DND-41 (cell line): ENCODE results near the gene YEATS2.

Source experiments
- ATAC-seq: fragments of 200-7000 bp; cut with Tn5 transposase; 3 replicates; pipeline ENCODE4 v1.9.1; 2021; ENCODE audit warnings: low read depth; ENCODE audit not compliant: insufficient read depth
- DNase-seq: peaks from one replicate; pipeline ENCODE4 v3.0.0-alpha.2; 2020
- H2AFZ ChIP-seq: 2 replicates; pipeline ENCODE4 v1.6.0; 2012; ENCODE audit warnings: low read depth, low read length
- H3K27ac ChIP-seq: 2 replicates; pipeline ENCODE4 v1.5.1; 2012; ENCODE audit warnings: low read length, inconsistent platforms
- H3K27me3 ChIP-seq: fragments of 200-600 bp; sonication (generic); 2 replicates; pipeline ENCODE4 v1.6.0; 2012; ENCODE audit warnings: low read length, mild to moderate bottlenecking, inconsistent platforms; ENCODE audit not compliant: insufficient read depth, poor library complexity
- H3K36me3 ChIP-seq: 2 replicates; pipeline ENCODE4 v1.5.1; 2012; ENCODE audit warnings: low read length, inconsistent platforms; ENCODE audit not compliant: insufficient read depth
- H3K4me1 ChIP-seq: 2 replicates; pipeline ENCODE4 v1.5.1; 2012; ENCODE audit warnings: mild to moderate bottlenecking, low read length; ENCODE audit not compliant: insufficient read depth
- H3K4me2 ChIP-seq: 2 replicates; pipeline ENCODE4 v1.6.0; 2012; ENCODE audit warnings: mild to moderate bottlenecking, moderate library complexity, low read length, inconsistent platforms; ENCODE audit not compliant: insufficient read depth
- H3K4me3 ChIP-seq, 2 experiments: fragments of 200-600 bp in 1 of 2; shearing (Covaris generic) in 1 of 2; 2 replicates each; pipeline ENCODE4 v1.5.1; 2012 to 2016; ENCODE audit warnings: inconsistent platforms in 2 of 2, low read length in 2 of 2, mild to moderate bottlenecking in 2 of 2, low read depth in 1 of 2, moderate library complexity in 1 of 2
- H3K79me2 ChIP-seq: 2 replicates; pipeline ENCODE4 v1.6.0; 2012; ENCODE audit warnings: low read length, inconsistent platforms; ENCODE audit not compliant: insufficient read depth
- H3K9ac ChIP-seq: 2 replicates; pipeline ENCODE4 v1.6.0; 2012; ENCODE audit warnings: low read depth, mild to moderate bottlenecking, inconsistent platforms, low read length, moderate library complexity
- H3K9me3 ChIP-seq: 2 replicates; pipeline ENCODE4 v1.5.1; 2012; ENCODE audit warnings: low read length, moderate library complexity, mild to moderate bottlenecking, inconsistent platforms; ENCODE audit not compliant: insufficient read depth, severe bottlenecking
- H4K20me1 ChIP-seq: 2 replicates; pipeline ENCODE4 v1.6.0; 2012; ENCODE audit warnings: low read length; ENCODE audit not compliant: insufficient read depth
- EZH2 ChIP-seq: IDR thresholded peaks from 3 replicates; pipeline ENCODE4 v1.6.1; 2012; ENCODE audit warnings: borderline replicate concordance, low read depth, mild to moderate bottlenecking, moderate library complexity, low read length, inconsistent platforms; ENCODE audit not compliant: severe bottlenecking
- TF ChIP-seq, protein P1 (sequence below): IDR thresholded peaks from 2 replicates; pipeline ENCODE4 v1.5.1; 2012; ENCODE audit warnings: borderline replicate concordance, low read length, moderate library complexity, mild to moderate bottlenecking; ENCODE audit not compliant: poor library complexity, severe bottlenecking; ENCODE audit errors: extremely low read depth

Gene YEATS2

DNA sequence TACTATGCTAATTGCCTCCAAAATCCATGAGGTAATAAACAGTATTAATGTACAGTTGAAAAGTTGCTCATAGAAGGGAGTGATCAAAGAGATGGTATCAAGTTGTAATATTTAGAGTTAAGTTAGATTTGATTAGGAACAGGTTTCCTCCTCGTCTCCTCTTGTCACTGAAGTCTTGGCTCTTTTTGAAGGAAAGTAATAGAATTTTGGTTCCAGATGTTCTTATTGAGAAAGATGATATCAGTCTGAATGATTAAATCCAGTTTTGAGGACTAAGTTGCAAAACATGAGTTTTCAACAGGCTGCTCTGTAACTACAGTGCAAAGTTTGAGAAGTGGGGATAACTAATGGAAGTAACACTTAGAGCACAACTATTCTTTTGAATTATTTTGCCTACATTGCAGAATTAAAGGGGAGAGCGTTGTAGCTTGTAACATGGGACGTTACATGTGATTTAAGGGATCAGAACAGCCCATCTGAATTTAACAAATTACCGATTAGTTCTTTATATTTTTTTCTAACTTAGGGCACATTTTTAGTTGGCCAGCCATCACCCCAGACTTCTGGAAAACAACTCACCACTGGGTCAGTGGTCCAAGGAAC is 79.5 kb downstream of the YEATS2 start:
- peaks cover 90% of the 10 kb centered on the region for H3K36me3 ChIP-seq
- no peaks in the 10 kb centered on the region for H3K4me1 ChIP-seq
- 0 out of 2 replicates have a peak, but pooled peaks cover 3% of the 10 kb centered on the region for H3K79me2 ChIP-seq
- no peaks in the 10 kb centered on the region for H4K20me1 ChIP-seq
- H3K4me3 ChIP-seq, result no peak overlapping the region
- H3K27me3 ChIP-seq, result no peaks in the 10 kb centered on the region
- no peak overlapping the region for H3K4me2 ChIP-seq
- DNase-seq (no peak), ATAC-seq (no peak)
- no peak overlapping the region for H3K27ac ChIP-seq
- H2AFZ ChIP-seq, result no peak overlapping the region
- H3K9ac ChIP-seq, result no peak overlapping the region
- no peak for TF ChIP-seq EZH2
- TF ChIP-seq, protein P1, sequence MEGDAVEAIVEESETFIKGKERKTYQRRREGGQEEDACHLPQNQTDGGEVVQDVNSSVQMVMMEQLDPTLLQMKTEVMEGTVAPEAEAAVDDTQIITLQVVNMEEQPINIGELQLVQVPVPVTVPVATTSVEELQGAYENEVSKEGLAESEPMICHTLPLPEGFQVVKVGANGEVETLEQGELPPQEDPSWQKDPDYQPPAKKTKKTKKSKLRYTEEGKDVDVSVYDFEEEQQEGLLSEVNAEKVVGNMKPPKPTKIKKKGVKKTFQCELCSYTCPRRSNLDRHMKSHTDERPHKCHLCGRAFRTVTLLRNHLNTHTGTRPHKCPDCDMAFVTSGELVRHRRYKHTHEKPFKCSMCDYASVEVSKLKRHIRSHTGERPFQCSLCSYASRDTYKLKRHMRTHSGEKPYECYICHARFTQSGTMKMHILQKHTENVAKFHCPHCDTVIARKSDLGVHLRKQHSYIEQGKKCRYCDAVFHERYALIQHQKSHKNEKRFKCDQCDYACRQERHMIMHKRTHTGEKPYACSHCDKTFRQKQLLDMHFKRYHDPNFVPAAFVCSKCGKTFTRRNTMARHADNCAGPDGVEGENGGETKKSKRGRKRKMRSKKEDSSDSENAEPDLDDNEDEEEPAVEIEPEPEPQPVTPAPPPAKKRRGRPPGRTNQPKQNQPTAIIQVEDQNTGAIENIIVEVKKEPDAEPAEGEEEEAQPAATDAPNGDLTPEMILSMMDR, result no peak
- H3K9me3 ChIP-seq, result no peaks in the 10 kb centered on the region

DNA sequence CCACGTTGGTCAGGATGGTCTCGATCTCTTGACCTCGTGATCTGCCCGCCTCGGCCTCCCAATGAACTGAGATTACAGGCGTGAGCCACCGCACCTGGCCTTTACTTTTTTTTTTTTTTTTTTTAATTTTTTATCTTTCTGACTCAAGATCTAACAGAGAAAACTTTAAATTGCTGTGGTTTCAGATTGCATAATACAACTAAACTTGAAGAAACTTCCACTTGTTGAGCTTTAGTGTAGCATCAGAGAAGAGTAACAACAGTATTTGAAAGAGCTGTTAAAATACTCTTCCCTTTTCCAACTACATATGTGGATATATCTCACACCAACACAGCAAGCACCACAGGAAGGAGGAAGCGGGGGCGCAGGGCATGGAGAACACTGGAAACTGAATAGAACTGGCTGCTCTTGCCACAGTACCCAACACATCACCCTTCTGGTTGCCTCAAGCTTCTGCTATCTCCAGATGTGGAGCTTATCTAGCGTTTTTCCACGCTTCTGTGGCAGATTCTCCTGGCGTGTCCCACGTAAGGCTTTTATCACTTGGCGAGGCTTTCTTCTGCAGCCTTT is 82.4 kb downstream of the YEATS2 start:
- Histone ChIP-seq H4K20me1 (no peaks in the 10 kb centered on the region), H3K9ac (no peak overlapping the region), H3K4me3 (no peak overlapping the region), H2AFZ (no peak overlapping the region), H3K36me3 (peaks cover 87% of the 10 kb centered on the region), H3K4me2 (no peak overlapping the region), H3K79me2 (peaks cover 9% of the 10 kb centered on the region), H3K27ac (no peak overlapping the region), H3K4me1 (no peaks in the 10 kb centered on the region), H3K27me3 (no peaks in the 10 kb centered on the region), H3K9me3 (no peaks in the 10 kb centered on the region)
- ATAC-seq (no peak), DNase-seq (no peak)
- TF ChIP-seq EZH2, result no peak
- TF ChIP-seq, protein P1, result no peak

DNA sequence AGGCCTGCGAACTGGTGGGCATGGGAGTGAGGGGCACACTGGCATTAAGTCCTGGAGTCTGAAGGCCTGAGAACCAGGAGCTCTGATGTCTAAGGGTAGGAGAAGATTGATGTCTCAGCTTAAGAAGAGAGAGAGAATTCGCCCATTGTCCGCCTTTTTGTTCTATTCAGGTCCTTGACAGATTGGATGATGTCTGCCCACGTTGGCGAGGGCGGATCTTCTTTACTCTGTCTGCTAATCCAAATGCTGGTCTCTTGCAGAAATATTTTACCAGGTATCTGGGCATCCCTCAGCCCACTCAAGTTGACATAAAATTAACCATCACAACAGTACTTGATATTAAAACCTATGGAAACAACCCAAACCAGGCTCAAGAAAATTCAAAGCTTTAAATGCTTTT is 83.6 kb downstream of the YEATS2 start:
- H3K9me3 ChIP-seq, result no peaks in the 10 kb centered on the region
- H3K9ac ChIP-seq, result no peak overlapping the region
- no peak for DNase-seq
- no peak overlapping the region for H3K27ac ChIP-seq
- H2AFZ ChIP-seq, result no peak overlapping the region
- H3K4me3 ChIP-seq, result no peak overlapping the region
- H3K4me2 ChIP-seq, result no peak overlapping the region
- TF ChIP-seq, protein P1, result no peak
- TF ChIP-seq EZH2, result no peak
- no peaks in the 10 kb centered on the region for H4K20me1 ChIP-seq
- H3K4me1 ChIP-seq, result no peaks in the 10 kb centered on the region
- H3K27me3 ChIP-seq, result no peaks in the 10 kb centered on the region
- peaks cover 84% of the 10 kb centered on the region for H3K36me3 ChIP-seq
- peaks cover 9% of the 10 kb centered on the region for H3K79me2 ChIP-seq
- ATAC-seq, result no peak
